Karpas-422 (cell line): ENCODE data around the gene UCP2. TPM values are rescaled to one million over a fixed set of nuclear protein-coding genes. Genes with fewer than 3 reads are reported as not detected.
"Not testable (repeated sequence)": the region's sequence is repeated elsewhere in the genome, so short reads cannot be mapped to it uniquely, and the experiment has no call there.

Experiments
- DNase-seq: peaks from one replicate; pipeline ENCODE4 v3.0.0-alpha.2; 2015
- H2AFZ ChIP-seq: fragments of 200-600 bp; sonication (generic); 2 replicates; pipeline ENCODE4 v1.6.1; 2014; ENCODE audit warnings: antibody characterized with exemption, low read length, mixed read lengths
- H3K27ac ChIP-seq: fragments of 200-600 bp; sonication (generic); 2 replicates; pipeline ENCODE4 v1.5.1; 2014; ENCODE audit warnings: mild to moderate bottlenecking, low read length, moderate library complexity
- H3K27me3 ChIP-seq: fragments of 200-600 bp; sonication (generic); 2 replicates; pipeline ENCODE4 v1.6.1; 2014; ENCODE audit warnings: low read length, mixed read lengths
- H3K36me3 ChIP-seq: fragments of 200-600 bp; sonication (generic); 2 replicates; pipeline ENCODE4 v1.6.1; 2014; ENCODE audit warnings: low read length, mixed read lengths; ENCODE audit not compliant: insufficient read depth
- H3K4me1 ChIP-seq: fragments of 200-600 bp; sonication (generic); 2 replicates; pipeline ENCODE4 v1.6.1; 2014; ENCODE audit warnings: mild to moderate bottlenecking, low read length, mixed read lengths
- H3K4me2 ChIP-seq: fragments of 200-600 bp; sonication (generic); 2 replicates; pipeline ENCODE4 v1.6.1; 2014; ENCODE audit warnings: low read length, low read depth, mild to moderate bottlenecking; ENCODE audit not compliant: poor library complexity, severe bottlenecking
- H3K4me3 ChIP-seq: fragments of 200-600 bp; sonication (generic); 2 replicates; pipeline ENCODE4 v1.5.1; 2014; ENCODE audit warnings: mild to moderate bottlenecking, antibody characterized with exemption, low read length, mixed read lengths
- H3K79me2 ChIP-seq: fragments of 200-600 bp; sonication (generic); 2 replicates; pipeline ENCODE4 v1.6.1; 2014; ENCODE audit warnings: mild to moderate bottlenecking, low read length, mixed read lengths
- H3K9ac ChIP-seq: fragments of 200-600 bp; sonication (generic); 2 replicates; pipeline ENCODE4 v1.6.0; 2014; ENCODE audit warnings: low read length
- H3K9me2 ChIP-seq: fragments of 200-600 bp; sonication (generic), shearing (Covaris generic); replicated peaks from 2 replicates; pipeline ENCODE4 v1.6.0; 2014; ENCODE audit warnings: mild to moderate bottlenecking, low read length, moderate library complexity; ENCODE audit not compliant: insufficient read depth
- H3K9me3 ChIP-seq: fragments of 300-700, 200-600 bp; sonication (generic); 2 replicates; pipeline ENCODE4 v1.6.1; 2014; ENCODE audit warnings: low read length, mixed read lengths
- H4K20me1 ChIP-seq: fragments of 200-600 bp; sonication (generic); 2 replicates; pipeline ENCODE4 v1.6.1; 2014; ENCODE audit warnings: mild to moderate bottlenecking, antibody characterized with exemption, low read length, low read depth; ENCODE audit not compliant: insufficient read depth
- total RNA-seq: library from RNA; depleted of rRNA; stranded (reverse); fragments of >200 nt; shearing (Covaris generic); gene quantifications from 2 replicates; pipeline ENCODE4 v1.2.3, GENCODE V29; 2014; ENCODE audit warnings: low replicate concordance

Gene UCP2
- total RNA-seq, 1 experiment from 2014 or later: 274 TPM

DNA sequence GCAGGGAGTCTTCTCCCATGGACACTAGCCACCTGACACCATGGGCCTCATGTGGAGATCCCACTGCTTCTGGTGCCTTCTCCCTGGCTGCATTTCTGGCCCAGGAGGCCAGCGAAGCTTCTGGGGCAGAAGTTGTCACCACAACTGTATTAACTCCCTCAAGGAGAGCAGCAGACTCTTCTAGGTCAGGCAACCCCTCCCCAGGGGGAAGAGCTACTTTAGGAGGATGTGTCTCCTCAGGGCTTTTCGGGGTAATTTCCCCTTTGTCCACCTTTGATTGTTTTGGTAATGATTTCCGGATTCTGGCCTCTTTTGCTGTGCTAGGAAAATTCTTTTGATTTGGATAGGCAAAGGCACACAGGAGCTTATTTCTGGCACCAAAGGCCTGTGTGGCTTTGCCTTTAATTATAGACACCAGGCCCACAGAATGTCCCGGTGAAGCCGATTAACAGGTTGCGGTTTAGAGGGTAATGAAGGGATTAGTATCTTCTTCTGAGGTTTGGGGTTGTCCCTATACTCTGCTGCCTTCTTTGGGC, 8.9 kb upstream of the UCP2 start:
- Histone ChIP-seq H3K9ac (peak overlapping the region; percentile 47), H3K36me3 (no peaks in the 10 kb centered on the region), H3K27ac (peak overlapping the region; percentile 72), H3K4me2 (peak overlapping the region; percentile 58), H3K27me3 (no peaks in the 10 kb centered on the region), H3K79me2 (no peaks in the 10 kb centered on the region), H3K9me3 (no peaks in the 10 kb centered on the region), H3K4me1 (peaks cover 78% of the 10 kb centered on the region), H4K20me1 (no peaks in the 10 kb centered on the region), H2AFZ (no peak overlapping the region), H3K9me2 (no peaks in the 10 kb centered on the region), H3K4me3 (peak overlapping the region; percentile 42; the same call in 1 of the 2 replicates)
- peak; percentile 93 for DNase-seq

DNA sequence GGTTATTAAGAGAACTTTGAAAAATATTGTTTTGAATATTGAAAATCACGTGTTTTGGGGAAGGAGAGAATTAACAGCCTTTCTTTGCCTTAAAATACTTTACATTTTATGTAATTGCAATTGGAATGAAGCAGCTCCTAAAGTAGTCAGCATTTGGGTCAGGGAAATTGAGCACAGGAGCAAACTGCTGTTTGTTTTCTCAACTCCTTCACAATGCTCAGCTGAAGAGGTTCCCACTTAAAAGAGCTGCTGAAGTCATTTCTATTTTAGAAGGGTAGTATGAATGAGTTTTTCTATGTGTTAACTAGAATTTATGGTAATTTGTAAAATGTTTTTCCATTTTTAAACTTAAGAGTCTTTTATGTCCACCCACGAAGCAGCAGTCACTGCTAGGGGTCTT, 8.1 kb upstream of the UCP2 start:
- Histone ChIP-seq H3K27me3 (no peaks in the 10 kb centered on the region), H3K9me2 (no peaks in the 10 kb centered on the region), H3K27ac (peak overlapping the region; percentile 72), H2AFZ (no peak overlapping the region), H3K36me3 (no peaks in the 10 kb centered on the region), H3K79me2 (no peaks in the 10 kb centered on the region), H3K9me3 (no peaks in the 10 kb centered on the region), H3K4me1 (peaks cover 71% of the 10 kb centered on the region), H3K4me3 (peak overlapping the region; percentile 42; the same call in 1 of the 2 replicates), H3K4me2 (peak overlapping the region; percentile 58), H4K20me1 (no peaks in the 10 kb centered on the region), H3K9ac (peak overlapping the region; percentile 47)
- DNase-seq: peak; percentile 43

DNA sequence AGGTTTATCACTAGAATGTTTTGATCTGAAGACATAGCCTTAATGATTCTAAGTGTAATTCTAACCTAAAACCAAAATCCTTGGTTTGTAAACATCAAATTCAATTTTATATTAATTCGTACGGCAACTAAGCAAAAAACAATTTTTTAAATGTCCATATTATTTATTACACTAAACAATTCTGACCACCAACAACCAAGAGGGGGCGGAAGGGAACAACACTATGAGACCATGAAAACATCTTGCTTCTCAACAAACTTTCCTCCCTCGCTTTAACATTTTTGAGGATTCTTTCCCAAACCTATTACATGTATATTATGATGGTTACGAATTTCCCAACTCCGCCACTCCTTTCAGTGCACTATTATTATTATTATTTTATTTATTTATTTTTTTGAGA, 6.5 kb upstream of the UCP2 start:
- no peaks in the 10 kb centered on the region for H3K79me2 ChIP-seq
- H3K9ac ChIP-seq: no peak overlapping the region
- H3K4me3 ChIP-seq: no peak overlapping the region
- H3K4me2 ChIP-seq: peak overlapping the region; percentile 22
- no peaks in the 10 kb centered on the region for H3K27me3 ChIP-seq
- no peaks in the 10 kb centered on the region for H4K20me1 ChIP-seq
- DNase-seq: peak; percentile 42
- H3K9me2 ChIP-seq: no peaks in the 10 kb centered on the region
- no peak overlapping the region for H3K27ac ChIP-seq
- no peaks in the 10 kb centered on the region for H3K36me3 ChIP-seq
- no peak overlapping the region for H2AFZ ChIP-seq
- peaks cover 62% of the 10 kb centered on the region for H3K4me1 ChIP-seq
- H3K9me3 ChIP-seq: no peaks in the 10 kb centered on the region

DNA sequence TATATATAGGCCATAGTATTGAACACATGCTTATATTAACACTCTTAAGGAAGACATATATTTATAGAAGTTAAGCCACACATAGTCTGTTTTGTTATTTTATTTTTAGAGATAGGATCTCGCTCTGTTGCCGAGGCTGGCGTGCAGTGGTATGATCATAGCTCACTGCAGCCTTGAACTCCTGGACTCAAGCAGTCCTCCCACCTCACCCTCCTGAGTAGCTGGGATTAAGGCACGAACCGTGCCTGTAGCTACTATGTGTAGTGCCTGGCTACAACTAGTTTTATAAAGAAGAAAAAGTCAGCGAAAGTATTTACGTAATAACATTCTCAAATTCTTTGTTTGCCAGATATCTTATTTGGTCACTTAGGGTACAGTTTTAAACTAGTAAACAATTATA, 5.6 kb upstream of the UCP2 start:
- Histone ChIP-seq H3K4me1 (peaks cover 62% of the 10 kb centered on the region), H3K4me2 (no peak overlapping the region), H3K4me3 (no peak overlapping the region), H3K27ac (no peak overlapping the region), H3K36me3 (no peaks in the 10 kb centered on the region), H3K9me2 (no peaks in the 10 kb centered on the region), H3K27me3 (no peaks in the 10 kb centered on the region), H4K20me1 (no peaks in the 10 kb centered on the region), H3K9ac (no peak overlapping the region), H3K9me3 (no peaks in the 10 kb centered on the region), H3K79me2 (no peaks in the 10 kb centered on the region), H2AFZ (no peak overlapping the region)
- no peak for DNase-seq

DNA sequence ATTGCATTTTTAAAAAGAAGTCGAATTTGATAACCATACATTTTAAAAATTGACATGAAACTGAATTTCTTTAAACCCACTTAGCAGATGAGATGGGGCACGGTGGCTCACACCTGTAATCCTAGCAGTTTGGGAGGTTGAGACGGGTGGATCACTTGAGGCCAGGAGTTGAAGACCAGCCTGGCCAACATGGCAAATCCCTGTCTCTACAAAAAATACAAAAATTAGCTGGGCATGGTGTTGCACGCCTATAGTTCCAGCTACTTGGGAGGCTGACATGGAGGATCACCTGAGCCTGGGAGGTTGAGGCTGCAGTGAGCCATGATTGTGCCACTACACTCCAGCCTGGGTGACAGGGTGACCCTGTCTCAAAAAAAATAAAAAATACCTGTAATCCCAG, 3.0 kb upstream of the UCP2 start:
- peaks cover 13% of the 10 kb centered on the region for H3K79me2 ChIP-seq
- H2AFZ ChIP-seq, H3K9ac ChIP-seq, H3K9me2 ChIP-seq, H3K9me3 ChIP-seq, H4K20me1 ChIP-seq, H3K27me3 ChIP-seq, H3K4me2 ChIP-seq, H3K27ac ChIP-seq, DNase-seq, H3K4me3 ChIP-seq: not testable (repeated sequence)
- peaks cover 48% of the 10 kb centered on the region for H3K4me1 ChIP-seq
- H3K36me3 ChIP-seq: peaks cover 13% of the 10 kb centered on the region

DNA sequence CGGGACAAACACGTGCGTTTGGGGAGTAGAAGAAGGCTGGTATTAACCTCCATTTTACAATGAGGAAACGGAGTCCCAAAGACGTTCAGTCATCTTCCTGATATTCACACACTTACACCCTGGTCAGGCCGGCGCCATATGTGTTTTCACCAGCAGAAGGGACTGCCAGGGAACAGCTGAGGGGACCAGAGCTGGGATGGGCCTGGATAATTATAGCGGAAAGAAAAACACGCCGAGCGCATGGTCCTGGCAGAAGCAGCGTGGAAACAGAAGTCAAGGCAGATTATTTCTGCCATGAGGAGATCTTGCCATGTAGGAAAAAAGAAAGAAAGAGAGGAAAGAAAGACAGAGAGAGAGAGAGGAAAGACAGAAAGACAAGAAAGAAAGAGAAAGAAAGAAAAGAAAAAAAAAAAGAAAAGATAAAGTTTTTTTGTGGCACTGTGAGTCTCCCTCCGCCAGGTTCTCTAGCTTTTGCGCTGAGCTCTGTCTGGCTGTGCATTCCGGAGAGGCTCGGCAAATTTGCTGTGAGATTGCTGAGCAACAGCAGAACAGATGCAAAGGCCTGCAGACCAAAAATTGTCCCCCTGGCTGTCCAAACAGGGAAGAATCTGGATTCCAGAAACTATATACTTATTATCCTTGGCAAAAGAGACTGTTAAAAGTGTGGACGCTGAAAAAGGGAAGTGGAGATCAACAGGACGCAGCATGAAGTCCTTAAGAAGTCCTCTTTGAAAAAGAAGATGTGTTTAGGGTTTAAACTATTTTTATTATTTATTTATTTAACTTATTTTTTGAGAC, 1.3 kb upstream of the UCP2 start:
- peaks cover 25% of the 10 kb centered on the region for H3K36me3 ChIP-seq
- peak; percentile 75 for DNase-seq

DNA sequence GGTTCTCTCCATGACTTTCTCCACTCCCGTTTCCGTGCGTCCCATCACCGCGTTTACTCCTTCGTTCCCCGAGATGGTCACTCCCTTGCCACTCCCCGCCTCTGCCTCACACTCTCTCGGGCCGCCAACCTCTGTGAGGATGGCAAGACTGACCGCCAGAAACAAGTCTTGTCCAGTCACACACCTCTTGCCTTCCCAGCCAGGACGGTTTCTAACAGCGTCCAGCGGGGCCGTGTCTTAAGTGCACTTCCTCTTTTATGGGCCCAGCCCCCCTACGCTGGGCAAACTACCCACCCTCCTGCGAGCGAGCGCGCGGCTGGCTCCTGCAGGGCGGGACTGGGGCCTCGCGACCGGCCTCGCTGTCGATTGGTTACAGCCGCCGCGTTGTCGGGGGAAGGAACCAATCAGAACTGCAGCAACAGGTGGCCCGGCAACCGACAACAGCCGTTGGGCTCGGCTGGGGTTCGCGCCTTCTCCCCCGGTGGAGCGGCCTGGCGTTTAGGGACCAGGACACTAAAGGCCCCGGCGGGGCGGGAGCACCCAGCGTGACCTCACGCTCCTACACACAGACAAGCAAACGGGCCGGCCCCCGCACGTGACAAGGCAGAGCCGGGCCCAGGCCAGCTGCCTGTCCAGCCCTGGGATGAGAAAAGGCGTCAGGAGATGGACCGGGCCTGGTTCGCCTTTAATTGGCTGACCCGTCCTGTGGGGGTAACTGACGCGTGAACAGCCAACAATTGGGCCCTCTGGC, 522 bp upstream of the UCP2 start:
- H3K4me1 ChIP-seq: peaks cover 59% of the 10 kb centered on the region
- peaks cover 32% of the 10 kb centered on the region for H3K36me3 ChIP-seq
- H2AFZ ChIP-seq: peak overlapping the region; percentile 34
- peaks cover 16% of the 10 kb centered on the region for H4K20me1 ChIP-seq
- H3K9me2 ChIP-seq: no peaks in the 10 kb centered on the region
- peak overlapping the region; percentile 89 for H3K4me2 ChIP-seq
- peaks cover 13% of the 10 kb centered on the region for H3K79me2 ChIP-seq
- peak overlapping the region; percentile 98 for H3K9ac ChIP-seq
- H3K27ac ChIP-seq: peak overlapping the region; percentile 96
- H3K9me3 ChIP-seq: no peaks in the 10 kb centered on the region
- no peaks in the 10 kb centered on the region for H3K27me3 ChIP-seq
- peak overlapping the region; percentile 80 for H3K4me3 ChIP-seq
- DNase-seq: peak; percentile 99

More for the DNA sequence above, 1.3 kb upstream of the UCP2 start:
- peak overlapping the region; percentile 89 for H3K4me2 ChIP-seq
- peaks cover 13% of the 10 kb centered on the region for H3K79me2 ChIP-seq
- H3K9ac ChIP-seq: peak overlapping the region; percentile 76
- H3K27ac ChIP-seq: peak overlapping the region; percentile 96
- no peaks in the 10 kb centered on the region for H3K27me3 ChIP-seq
- no peaks in the 10 kb centered on the region for H3K9me3 ChIP-seq
- peak overlapping the region; percentile 80 for H3K4me3 ChIP-seq
- H3K9me2 ChIP-seq: no peaks in the 10 kb centered on the region
- peaks cover 53% of the 10 kb centered on the region for H3K4me1 ChIP-seq
- peak overlapping the region; percentile 34 for H2AFZ ChIP-seq
- peaks cover 8% of the 10 kb centered on the region for H4K20me1 ChIP-seq
